Breast epithelium (tissue), 3 donors: ENCODE results near the gene ARHGAP27.

Source experiments
- CTCF ChIP-seq, 3 donors: fragments of 450-650 bp; IDR thresholded peaks; one replicate each; pipeline ENCODE4 v1.5.1; 2016 to 2017; ENCODE audit warnings: antibody characterized with exemption in 3 of 3, mild to moderate bottlenecking in 3 of 3, moderate library complexity in 3 of 3
- POLR2AphosphoS5 ChIP-seq, 3 donors: sonication (generic); formaldehyde crosslinking; IDR thresholded peaks; one replicate each; pipeline ENCODE4 v1.6.1; 2017; ENCODE audit warnings: antibody characterized with exemption in 3 of 3

- TF ChIP-seq CTCF (IDR thresholded peaks at IDR 0.05) = no peak
- TF ChIP-seq POLR2AphosphoS5 (IDR thresholded peaks at IDR 0.05) = no peak
These were observed 27.2 kb downstream of the ARHGAP27 start for GRCh38 chr17:45405250-45406086.
